HG02938 (cell line): Measurements from ENCODE around the gene HIF1AN.

Experiments used
- ATAC-seq: cut with Tn5 transposase; IDR thresholded peaks from one replicate; pipeline ENCODE4 v1.9.1; 2021; ENCODE audit warnings: mild to moderate bottlenecking, moderate library complexity; ENCODE audit not compliant: unreplicated experiment

Gene HIF1AN

GRCh38 chr10:100520811-100521210 lies 14.9 kb upstream of the HIF1AN start:
- ATAC-seq: no peak

GRCh38 chr10:100522107-100522801 lies 13.5 kb upstream of the HIF1AN start:
- no peak for ATAC-seq

- ATAC-seq: no peak
Observed at GRCh38 chr10:100522945-100523344, 12.8 kb upstream of the HIF1AN start.

GRCh38 chr10:100524206-100524605 lies 11.5 kb upstream of the HIF1AN start:
- ATAC-seq: no peak

- no peak for ATAC-seq
Observed at GRCh38 chr10:100524638-100525037, 11.1 kb upstream of the HIF1AN start.

GRCh38 chr10:100528123-100528886 lies 7.4 kb upstream of the HIF1AN start:
- no peak for ATAC-seq

- no peak for ATAC-seq
Observed at GRCh38 chr10:100528921-100529474, 6.7 kb upstream of the HIF1AN start.

- peak; percentile 48 for ATAC-seq
Observed at GRCh38 chr10:100529475-100530298, 6.1 kb upstream of the HIF1AN start, which contains the start of gene NDUFB8. Gene NDUFB8, minus strand, starts transcription at chr10:100529871. Its CDS starts 20 bp downstream, at chr10:100529851.

GRCh38 chr10:100531761-100532160 lies 4.0 kb upstream of the HIF1AN start:
- no peak for ATAC-seq

- no peak for ATAC-seq
Observed at GRCh38 chr10:100534726-100535125, 1.0 kb upstream of the HIF1AN start.

GRCh38 chr10:100535338-100535714 lies 417 bp upstream of the HIF1AN start:
- ATAC-seq: peak; percentile 6

- no peak for ATAC-seq
Observed at GRCh38 chr10:100537475-100537874, 1.7 kb downstream of the HIF1AN start.

- no peak for ATAC-seq
Observed at GRCh38 chr10:100544950-100545349, 9.2 kb downstream of the HIF1AN start.

GRCh38 chr10:100551196-100551595 lies 15.5 kb downstream of the HIF1AN start:
- no peak for ATAC-seq

- ATAC-seq: no peak
Observed at GRCh38 chr10:100551738-100552137, 16.0 kb downstream of the HIF1AN start.

- ATAC-seq: no peak
Observed at GRCh38 chr10:100553929-100554328, 18.2 kb downstream of the HIF1AN start.

GRCh38 chr10:100554902-100555301 lies 19.2 kb downstream of the HIF1AN start:
- ATAC-seq: no peak

GRCh38 chr10:100560248-100560647 lies 24.5 kb downstream of the HIF1AN start:
- ATAC-seq: no peak

GRCh38 chr10:100561005-100561404 lies 25.3 kb downstream of the HIF1AN start:
- ATAC-seq: no peak

GRCh38 chr10:100562008-100562672 lies 26.4 kb downstream of the HIF1AN start:
- ATAC-seq: peak; percentile 67
